Esophagus squamous epithelium (tissue), 5 donors: ENCODE results near the gene VPS54. TPM values are rescaled to one million over a fixed set of nuclear protein-coding genes. Genes with fewer than 3 reads are reported as not detected.
"Not testable (repeated sequence)": the region's sequence is repeated elsewhere in the genome, so short reads cannot be mapped to it uniquely, and the experiment has no call there.

Experiments
- DNase-seq: peaks from one replicate; lab custom pipeline; 2025; lab: John Stamatoyannopoulos, UW
- H3K27ac ChIP-seq, 4 donors: fragments of 200-600 bp; sonication (generic); one replicate each; pipeline ENCODE4 v1.5.1; 2016 to 2019; ENCODE audit warnings: mild to moderate bottlenecking in 1 of 4
- H3K27me3 ChIP-seq, 4 donors: fragments of 200-600 bp; sonication (generic); 1 replicate in 3 of 4; 2 replicates in 1 of 4; pipeline versions ENCODE4 v1.5.1 to v1.6.0; 2017 to 2021; ENCODE audit warnings: antibody characterized with exemption in 1 of 4
- H3K36me3 ChIP-seq, 3 donors: fragments of 200-600 bp; sonication (generic); one replicate each; pipeline ENCODE4 v1.5.1; 2016 to 2019
- H3K4me1 ChIP-seq, 3 donors: fragments of 200-600 bp; sonication (generic); one replicate each; pipeline ENCODE4 v1.5.1; 2017 to 2019
- H3K4me3 ChIP-seq, 4 donors: fragments of 200-600 bp; sonication (generic); 1 replicate in 3 of 4; 2 replicates in 1 of 4; pipeline ENCODE4 v1.5.1; 2016 to 2019; ENCODE audit warnings: mild to moderate bottlenecking in 2 of 4, moderate library complexity in 1 of 4
- H3K9me3 ChIP-seq, 3 donors: fragments of 200-600 bp; sonication (generic); one replicate each; pipeline ENCODE4 v1.5.1; 2016 to 2019
- CTCF ChIP-seq, 6 experiments: fragments of 450-650 bp in 4 of 6; fragments of 200-600 bp in 2 of 6; sonication (generic) in 2 of 6; IDR thresholded peaks; one replicate each; pipeline ENCODE4 v1.5.1; 2016 to 2019; ENCODE audit warnings: antibody characterized with exemption in 6 of 6, mild to moderate bottlenecking in 4 of 6, moderate library complexity in 4 of 6
- POLR2A ChIP-seq, 4 donors: fragments of 450-650 bp; IDR thresholded peaks; one replicate each; pipeline ENCODE4 v1.6.1; 2017; ENCODE audit warnings: antibody characterized with exemption in 4 of 4, mild to moderate bottlenecking in 4 of 4, moderate library complexity in 3 of 4
- WGBS, 2 donors: methylation state at CpG; one replicate each; pipeline ENCODE4 v1.1.5; 2018; 5-methylcytosine and 5-hydroxymethylcytosine counted together
- intact Hi-C: fragments of 100-400 bp; cut with DNase I; formaldehyde crosslinking; loops from one replicate; pipeline ENCODE4 v1.15.0; 2022
- total RNA-seq, 4 donors: library from RNA; depleted of rRNA; stranded (reverse); fragments of >200 nt; gene quantifications; one replicate each; pipeline ENCODE4 v1.1.0, GENCODE V29; 2016
- donor health status: DM: yes; HTN: yes; CAD: no.

The VPS54 gene
- total RNA-seq, 4 donors from 2014 or later = 10.4 to 25.2 (median 19.0) TPM

GRCh38 chr2:63977904-63978303 lies 41.3 kb downstream of the VPS54 start:
- DNase-seq = no peak
- WGBS, 2 donors = 75 to 86% methylated on average over 5 of the region's 5 CpGs
- H3K36me3 ChIP-seq = peaks cover 0 to 89% (median 0%) of the 10 kb centered on the region in 3 donors

GRCh38 chr2:63976125-63976510 lies 43.1 kb downstream of the VPS54 start:
- peaks cover 0 to 3% (median 0%) of the 10 kb centered on the region in 3 donors for H3K9me3 ChIP-seq
- H3K27ac ChIP-seq = no peak overlapping the region
- H3K4me1 ChIP-seq = no peaks in the 10 kb centered on the region
- TF ChIP-seq POLR2A (IDR thresholded peaks at IDR 0.05) = no peak
- no peak for TF ChIP-seq CTCF (IDR thresholded peaks at IDR 0.05)
- no peak for DNase-seq
- 70 to 81% methylated on average over 7 of the region's 7 CpGs for WGBS, 2 donors
- no peak overlapping the region for H3K4me3 ChIP-seq
- H3K27me3 ChIP-seq = no peaks in the 10 kb centered on the region
- H3K36me3 ChIP-seq = peaks cover 0 to 87% (median 0%) of the 10 kb centered on the region in 3 donors
- intact Hi-C loops = no loop called here

More at GRCh38 chr2:63977904-63978303, 41.3 kb downstream of the VPS54 start:
- peaks cover 0 to 3% (median 0%) of the 10 kb centered on the region in 3 donors for H3K9me3 ChIP-seq
- no peaks in the 10 kb centered on the region for H3K4me1 ChIP-seq
- no peaks in the 10 kb centered on the region for H3K27me3 ChIP-seq
- no peak for TF ChIP-seq CTCF (IDR thresholded peaks at IDR 0.05)
- no peak for TF ChIP-seq POLR2A (IDR thresholded peaks at IDR 0.05)
- intact Hi-C loops = no loop called here
- H3K4me3 ChIP-seq = no peak overlapping the region
- no peak overlapping the region for H3K27ac ChIP-seq

- DNase-seq = no peak
- Histone ChIP-seq H3K4me1 (no peaks in the 10 kb centered on the region), H3K27ac (peak overlapping the region in 2 of 4 donors; percentile 17 to 48), H3K9me3 (peaks cover 0 to 3% (median 0%) of the 10 kb centered on the region in 3 donors), H3K27me3 (no peaks in the 10 kb centered on the region), H3K4me3 (no peak overlapping the region), H3K36me3 (peaks cover 0 to 87% (median 0%) of the 10 kb centered on the region in 3 donors)
- no peak for TF ChIP-seq POLR2A (IDR thresholded peaks at IDR 0.05)
- no peak for TF ChIP-seq CTCF (IDR thresholded peaks at IDR 0.05)
- intact Hi-C loops = no loop called here
- WGBS, 2 donors = 51 to 62% methylated on average over 15 of the region's 15 CpGs
Measured at GRCh38 chr2:63975437-63976124, 43.6 kb downstream of the VPS54 start.

GRCh38 chr2:63975036-63975435 lies 44.2 kb downstream of the VPS54 start:
- H3K4me1 ChIP-seq, intact Hi-C loops, DNase-seq, H3K27me3 ChIP-seq, H3K9me3 ChIP-seq, H3K4me3 ChIP-seq: not testable (repeated sequence)
- Histone ChIP-seq H3K27ac (peak overlapping the region in 2 of 4 donors; percentile 17 to 48), H3K36me3 (peaks cover 0 to 87% (median 0%) of the 10 kb centered on the region in 3 donors)
- WGBS, 2 donors = 72 to 95% methylated on average over 2 of the region's 2 CpGs

- intact Hi-C loops = no loop called here
- no peaks in the 10 kb centered on the region for H3K27me3 ChIP-seq
- 78 to 85% methylated on average over 3 of the region's 3 CpGs for WGBS, 2 donors
- DNase-seq = no peak
- H3K36me3 ChIP-seq = peaks cover 0 to 83% (median 0%) of the 10 kb centered on the region in 3 donors
- no peak overlapping the region for H3K4me3 ChIP-seq
- TF ChIP-seq POLR2A (IDR thresholded peaks at IDR 0.05) = no peak
- no peak for TF ChIP-seq CTCF (IDR thresholded peaks at IDR 0.05)
- no peaks in the 10 kb centered on the region for H3K9me3 ChIP-seq
- H3K27ac ChIP-seq = no peak overlapping the region
- H3K4me1 ChIP-seq = no peaks in the 10 kb centered on the region
Measured at GRCh38 chr2:63962186-63962585, 57.0 kb downstream of the VPS54 start.
